ENCODE data around the gene ADAM10.

- TF ChIP-seq ELF4 (CRISPR knock-in tag; IDR thresholded peaks at IDR 0.05; ENCODE audit: low read depth) (no peak), JUN (CRISPR knock-in tag; IDR thresholded peaks at IDR 0.05) (no peak)
These were observed 100.3 kb downstream of the ADAM10 start for GRCh38 chr15:58649175-58649574.
